ENCODE measurements around the gene SHOC2.

The SHOC2 gene

DNA sequence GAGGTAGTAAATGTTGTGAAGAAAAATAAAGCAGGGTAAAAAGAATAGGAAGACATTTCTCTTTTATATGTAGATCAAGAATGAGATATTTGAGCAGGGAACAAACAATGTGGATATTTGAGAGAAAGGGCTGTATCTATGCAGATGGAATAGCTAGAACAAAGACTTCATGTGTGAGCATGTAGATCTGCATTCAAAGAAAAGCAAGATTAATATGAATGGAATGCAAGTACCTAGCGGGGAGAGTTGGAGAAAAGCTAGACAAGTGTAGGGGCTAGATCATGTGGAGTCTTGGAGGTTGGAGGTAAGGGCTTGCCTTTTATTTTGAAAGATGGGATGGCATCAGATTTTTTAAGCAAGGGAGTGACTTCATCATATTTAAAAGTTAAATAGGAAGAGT lies 27.1 kb downstream of the SHOC2 start:
- DNase-seq (ENCODE audit: low spot score) = no peak

DNA sequence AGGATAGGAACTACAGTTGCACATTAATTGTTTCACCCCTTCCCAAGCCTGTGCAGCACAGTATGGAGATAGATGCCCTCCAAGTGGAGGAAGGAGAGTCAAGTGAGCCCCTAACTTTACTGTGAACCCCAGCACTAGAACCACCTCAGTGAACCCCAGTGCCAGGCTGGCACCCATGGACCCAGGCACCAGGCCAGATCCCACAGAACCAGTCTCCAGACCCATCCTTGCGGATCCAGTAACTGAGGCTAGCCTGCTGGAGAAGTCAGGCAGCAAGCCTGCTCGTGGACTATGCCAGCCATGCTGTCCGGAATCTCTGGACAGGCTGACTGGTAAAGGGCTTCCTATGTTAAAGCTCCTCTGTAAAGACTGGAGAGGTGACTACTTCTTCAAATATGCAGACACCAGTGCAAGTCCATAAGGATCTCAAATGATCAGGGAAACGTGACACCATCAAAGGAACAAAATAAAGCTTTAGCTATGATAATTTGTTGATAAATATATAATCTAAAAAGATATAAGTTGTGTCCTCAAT lies 27.7 kb downstream of the SHOC2 start:
- DNase-seq (ENCODE audit: low spot score) = no peak

GRCh38 chr10:110951381-110951780 lies 32.0 kb downstream of the SHOC2 start:
- no peak for DNase-seq (ENCODE audit: low spot score)

DNA sequence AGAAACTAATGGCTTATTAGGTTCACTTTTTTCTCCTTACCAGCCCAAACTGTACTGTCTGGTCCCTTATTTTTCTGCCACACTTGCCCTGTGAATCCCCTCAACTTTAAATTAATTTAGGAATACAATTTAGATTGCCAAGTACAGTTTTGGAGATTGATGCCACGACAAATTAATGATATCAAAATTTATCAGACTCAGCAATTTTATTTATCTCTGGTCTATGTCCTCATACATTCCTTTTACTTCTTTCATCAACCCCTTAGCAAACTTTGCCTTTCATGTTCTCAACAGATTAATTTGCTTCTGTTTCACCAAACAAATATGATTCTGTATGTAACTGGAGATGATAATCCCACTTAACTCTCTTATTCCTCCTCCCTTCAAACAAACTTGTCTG lies 38.2 kb downstream of the SHOC2 start:
- DNase-seq (ENCODE audit: low spot score) = no peak

DNA sequence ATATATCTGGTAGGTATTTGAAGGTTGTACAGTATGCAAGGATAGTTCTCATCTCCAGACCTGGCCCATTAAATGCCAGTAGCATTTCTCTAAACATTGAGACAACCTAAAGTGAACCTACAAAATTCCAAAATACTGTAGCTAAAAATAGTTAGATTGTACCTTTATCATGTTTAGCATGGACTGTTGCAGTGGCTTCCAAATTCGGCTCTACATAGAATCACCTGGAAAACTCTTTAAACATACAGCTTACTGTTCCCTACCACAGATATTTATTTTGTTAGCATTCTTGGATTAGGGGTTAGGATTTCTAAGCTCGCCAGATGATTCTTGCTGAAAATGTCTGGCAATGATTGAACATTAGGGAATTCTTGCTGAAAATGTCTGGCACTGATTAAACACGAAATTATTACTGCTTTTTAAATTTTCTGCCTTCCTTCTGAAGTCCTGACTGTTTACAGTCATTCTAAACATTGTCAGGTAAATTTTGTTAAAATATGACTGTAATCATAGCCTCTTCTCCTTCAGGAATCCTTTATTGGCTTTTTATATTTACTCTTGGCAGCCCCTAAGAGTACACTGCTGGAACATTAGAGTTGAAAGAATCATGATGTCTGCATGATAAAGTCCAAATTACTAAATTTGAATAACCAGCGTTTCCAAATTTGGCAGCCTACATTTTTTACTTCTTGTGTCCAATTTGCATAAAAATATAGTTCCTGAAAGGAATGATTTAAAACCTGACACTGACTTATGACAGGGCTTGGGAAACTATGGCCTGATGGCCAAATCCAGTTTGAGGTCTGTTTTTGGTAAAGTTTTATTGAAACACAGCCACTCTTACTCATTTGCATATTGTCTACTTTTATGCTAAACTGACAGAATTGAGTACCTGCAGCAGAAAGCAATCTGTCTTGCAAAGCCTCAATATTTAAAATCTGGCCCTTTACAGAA lies 40.3 kb downstream of the SHOC2 start:
- DNase-seq (ENCODE audit: low spot score) = no peak

GRCh38 chr10:110960333-110960712 lies 40.9 kb downstream of the SHOC2 start:
- DNase-seq (ENCODE audit: low spot score) = no peak

DNA sequence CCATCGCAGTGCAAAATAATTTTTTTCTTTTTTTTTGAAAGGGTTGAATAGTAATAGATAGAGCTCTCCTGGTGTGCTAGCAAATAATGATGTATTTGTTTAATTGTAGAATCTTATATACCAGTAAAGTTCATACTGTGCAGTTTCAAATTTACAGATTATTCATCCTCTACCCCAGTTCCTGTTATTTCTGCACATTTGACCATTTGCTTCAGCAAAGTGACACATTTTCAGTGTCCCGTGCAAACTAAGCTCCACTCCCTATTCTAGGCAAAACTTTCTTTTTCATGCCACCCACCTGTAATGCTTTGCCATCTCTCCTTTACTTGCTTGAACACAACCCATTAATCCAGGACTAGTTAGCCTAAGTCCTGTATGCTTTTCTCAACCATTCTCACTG lies 43.0 kb downstream of the SHOC2 start:
- DNase-seq (ENCODE audit: low spot score) = no peak

GRCh38 chr10:110963162-110963561 lies 43.8 kb downstream of the SHOC2 start:
- no peak for DNase-seq (ENCODE audit: low spot score)

DNA sequence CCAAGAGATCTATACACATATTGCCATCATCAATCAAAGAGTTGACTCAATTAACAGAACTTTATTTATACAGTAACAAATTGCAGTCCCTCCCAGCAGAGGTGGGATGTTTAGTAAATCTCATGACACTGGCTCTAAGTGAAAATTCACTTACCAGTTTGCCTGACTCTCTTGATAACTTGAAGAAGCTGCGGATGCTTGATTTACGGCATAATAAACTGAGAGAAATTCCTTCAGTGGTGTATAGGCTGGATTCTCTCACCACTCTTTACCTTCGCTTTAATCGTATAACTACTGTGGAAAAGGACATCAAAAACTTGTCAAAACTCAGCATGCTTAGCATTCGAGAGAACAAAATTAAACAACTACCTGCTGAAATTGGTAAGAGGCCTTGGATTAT lies 45.3 kb downstream of the SHOC2 start:
- no peak for DNase-seq (ENCODE audit: low spot score)

DNA sequence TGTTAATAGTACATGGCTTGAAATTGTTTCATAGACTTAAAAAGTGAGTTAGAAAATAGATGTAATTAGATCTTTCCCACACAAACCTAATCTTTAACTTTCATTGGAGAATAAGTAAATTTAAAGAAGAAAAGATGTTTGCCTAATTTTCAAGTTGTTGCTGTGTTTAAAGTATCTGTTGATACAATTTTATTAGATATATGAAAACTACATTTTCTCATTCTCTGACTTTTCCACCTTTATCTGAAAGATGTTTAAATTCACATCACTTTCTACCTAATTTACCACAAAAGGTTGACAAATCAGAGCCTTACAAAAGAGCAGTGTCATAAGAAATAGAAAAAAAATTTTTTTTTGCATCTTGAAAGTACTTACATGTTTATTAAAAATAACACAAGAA lies 45.8 kb downstream of the SHOC2 start:
- no peak for DNase-seq (ENCODE audit: low spot score)

GRCh38 chr10:110966146-110966545 lies 46.7 kb downstream of the SHOC2 start:
- no peak for DNase-seq (ENCODE audit: low spot score)

DNA sequence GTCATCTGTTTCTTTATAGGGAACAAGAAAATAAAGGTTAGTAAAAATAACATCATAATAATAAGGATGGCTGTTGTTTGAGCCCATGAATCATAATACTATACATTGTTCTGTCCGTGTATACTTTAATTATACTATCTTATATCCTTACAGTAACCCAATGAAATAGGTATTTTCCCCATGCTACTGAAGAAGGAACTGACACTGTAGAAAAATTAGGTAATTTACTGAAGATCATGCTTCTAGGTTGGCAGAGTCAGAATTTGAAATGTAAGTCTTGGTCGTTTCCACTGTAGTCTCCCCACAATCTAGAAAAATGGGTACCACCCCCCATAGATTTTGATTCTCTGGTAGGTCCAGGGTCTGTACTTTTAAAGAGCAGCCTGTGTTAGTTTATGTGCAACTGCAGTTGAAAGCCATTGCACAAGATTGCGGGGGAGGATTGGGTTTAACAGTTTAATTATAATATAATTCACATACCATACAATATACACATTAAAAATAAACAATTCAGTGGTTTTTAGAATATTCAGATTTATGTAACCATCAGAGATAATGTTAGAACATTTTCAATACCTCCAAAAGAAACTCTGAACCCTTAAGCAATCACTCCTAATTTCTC lies 47.7 kb downstream of the SHOC2 start:
- no peak for DNase-seq (ENCODE audit: low spot score)

DNA sequence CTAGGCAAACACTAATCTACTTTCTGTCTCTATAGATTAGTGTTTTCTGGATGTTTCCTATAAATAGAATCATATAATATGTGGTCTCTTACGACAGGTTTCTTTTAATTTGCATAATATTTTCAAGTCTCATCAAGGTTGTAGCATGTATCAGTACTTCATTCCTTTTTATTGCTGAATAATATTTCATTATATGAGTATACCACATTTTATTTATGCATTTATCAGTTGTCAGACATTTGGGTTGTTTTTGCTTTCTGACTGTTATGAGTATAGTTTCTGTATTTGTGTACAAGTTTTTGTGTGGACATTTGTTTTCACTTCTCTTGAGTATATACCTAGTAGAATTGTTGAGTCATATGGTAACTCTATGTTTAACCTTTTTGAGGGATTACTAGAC lies 48.2 kb downstream of the SHOC2 start:
- no peak for DNase-seq (ENCODE audit: low spot score)

DNA sequence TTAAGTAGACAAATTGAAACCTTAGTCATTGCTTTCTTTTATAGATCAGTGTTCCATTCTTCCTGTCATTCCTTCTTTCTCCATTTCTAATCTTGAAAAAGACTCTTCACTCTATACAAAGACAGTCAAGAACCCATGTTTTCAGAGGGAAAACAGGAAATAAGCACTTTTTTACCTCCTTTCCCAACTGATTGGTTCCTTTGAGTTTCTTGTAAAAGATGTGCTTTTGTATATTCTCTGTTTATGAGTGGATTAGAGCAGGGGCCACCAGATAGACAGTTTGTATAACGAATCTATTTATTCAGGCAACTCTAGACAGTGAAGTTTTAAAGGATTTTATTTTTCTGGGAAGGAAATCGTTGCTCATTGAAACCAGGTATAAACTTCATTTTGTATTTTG lies 49.8 kb downstream of the SHOC2 start:
- DNase-seq (ENCODE audit: low spot score) = no peak

- no peak for DNase-seq (ENCODE audit: low spot score)
These were observed 52.2 kb downstream of the SHOC2 start for GRCh38 chr10:110971638-110972037.

- no peak for DNase-seq (ENCODE audit: low spot score)
These were observed 53.1 kb downstream of the SHOC2 start for GRCh38 chr10:110972231-110973134.

GRCh38 chr10:110973400-110973799 lies 54.0 kb downstream of the SHOC2 start:
- DNase-seq (ENCODE audit: low spot score) = no peak

GRCh38 chr10:110976577-110976976 lies 57.2 kb downstream of the SHOC2 start:
- no peak for DNase-seq (ENCODE audit: low spot score)

DNA sequence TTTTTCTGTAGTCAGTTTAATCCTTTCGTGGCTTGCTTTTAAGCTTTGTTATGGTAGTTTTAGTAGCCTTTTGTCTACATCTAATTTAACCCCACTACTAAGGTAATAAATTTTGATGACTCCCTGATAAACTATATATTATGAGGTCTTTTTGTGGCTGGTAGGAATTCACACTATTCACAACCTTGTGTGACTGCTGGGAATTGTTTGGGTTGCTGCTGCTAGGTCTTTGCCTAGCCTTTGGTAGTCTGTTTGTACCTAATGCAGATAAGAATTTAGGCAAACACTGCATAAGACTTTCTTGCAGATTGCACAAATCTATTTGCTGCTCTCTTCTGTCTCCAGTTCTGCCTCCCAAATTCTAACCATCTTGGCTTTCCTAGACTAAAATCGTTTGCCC lies 58.3 kb downstream of the SHOC2 start:
- DNase-seq (ENCODE audit: low spot score) = no peak

GRCh38 chr10:110978204-110978603 lies 58.8 kb downstream of the SHOC2 start:
- DNase-seq (ENCODE audit: low spot score) = no peak

DNA sequence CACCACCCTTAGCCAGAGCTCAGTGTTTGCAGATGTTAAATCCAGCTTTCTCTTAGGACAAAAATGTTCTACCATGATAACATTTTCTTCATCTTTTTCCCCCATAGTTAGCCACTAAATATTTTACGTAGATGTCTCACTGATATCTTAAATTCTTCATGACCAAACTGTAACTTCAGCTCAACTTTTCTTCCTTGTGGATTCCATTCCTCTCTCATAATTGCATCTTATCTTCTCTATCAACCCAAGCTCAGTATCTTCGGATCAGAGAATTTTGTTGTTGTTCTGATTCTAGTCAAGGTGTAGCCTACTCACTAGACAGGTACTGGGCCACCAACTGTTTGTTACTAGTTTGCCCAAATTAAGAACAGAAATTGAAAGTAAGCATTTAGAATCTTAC lies 60.2 kb downstream of the SHOC2 start:
- no peak for DNase-seq (ENCODE audit: low spot score)

GRCh38 chr10:110980807-110981206 lies 61.4 kb downstream of the SHOC2 start:
- no peak for DNase-seq (ENCODE audit: low spot score)

Data from CD4-positive, alpha-beta T cell treated with Interleukin-15 for 4 hours (primary cell).